ENCODE data around the gene KRTAP5-5.
"Not testable (repeated sequence)": the region's sequence is repeated elsewhere in the genome, so short reads cannot be mapped to it uniquely, and the experiment has no call there.

DNA sequence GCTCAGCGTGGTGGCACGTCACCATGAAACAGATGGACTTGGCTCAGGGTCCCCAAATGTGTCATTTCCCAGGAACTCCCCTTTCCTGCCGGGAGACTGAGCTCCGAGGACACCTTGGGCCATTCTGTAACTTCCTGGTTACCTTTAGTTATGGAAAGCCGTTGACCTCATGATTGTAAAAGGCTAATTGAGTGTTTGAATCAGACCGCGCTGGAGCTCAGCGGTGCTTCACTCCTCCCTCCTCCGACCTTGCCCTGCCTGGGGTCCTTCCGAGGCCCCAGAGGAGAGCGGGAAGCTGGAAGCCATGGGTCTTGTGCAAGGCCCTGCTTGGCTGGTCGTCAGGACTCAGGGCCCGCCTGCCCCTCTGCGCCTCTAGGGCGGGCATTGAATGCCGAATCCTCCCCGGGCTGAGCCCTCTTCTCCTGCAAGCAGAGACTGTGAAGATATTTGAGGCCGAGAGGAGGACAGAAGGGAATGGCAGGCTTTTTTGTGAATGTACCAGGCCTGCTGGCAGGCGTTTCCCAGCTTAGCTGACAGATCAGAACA lies 32.9 kb upstream of the KRTAP5-5 start:
- TF ChIP-seq, protein P1, sequence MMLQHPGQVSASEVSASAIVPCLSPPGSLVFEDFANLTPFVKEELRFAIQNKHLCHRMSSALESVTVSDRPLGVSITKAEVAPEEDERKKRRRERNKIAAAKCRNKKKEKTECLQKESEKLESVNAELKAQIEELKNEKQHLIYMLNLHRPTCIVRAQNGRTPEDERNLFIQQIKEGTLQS (IDR thresholded peaks at IDR 0.05): not testable (repeated sequence)
- not testable (repeated sequence) for TF ChIP-seq TAF1 (conservative IDR thresholded peaks at IDR 0.05); SP1 (IDR thresholded peaks at IDR 0.05); GABPA (IDR thresholded peaks at IDR 0.05 in 1 of 2, conservative IDR thresholded peaks at IDR 0.05 in 1 of 2); RXRA (IDR thresholded peaks at IDR 0.05); HNF4A (conservative IDR thresholded peaks at IDR 0.05); EGR1 (IDR thresholded peaks at IDR 0.05; ENCODE audit: low read depth in 2 of 2); RAD21 (IDR thresholded peaks at IDR 0.05)
- TF ChIP-seq, protein P2, sequence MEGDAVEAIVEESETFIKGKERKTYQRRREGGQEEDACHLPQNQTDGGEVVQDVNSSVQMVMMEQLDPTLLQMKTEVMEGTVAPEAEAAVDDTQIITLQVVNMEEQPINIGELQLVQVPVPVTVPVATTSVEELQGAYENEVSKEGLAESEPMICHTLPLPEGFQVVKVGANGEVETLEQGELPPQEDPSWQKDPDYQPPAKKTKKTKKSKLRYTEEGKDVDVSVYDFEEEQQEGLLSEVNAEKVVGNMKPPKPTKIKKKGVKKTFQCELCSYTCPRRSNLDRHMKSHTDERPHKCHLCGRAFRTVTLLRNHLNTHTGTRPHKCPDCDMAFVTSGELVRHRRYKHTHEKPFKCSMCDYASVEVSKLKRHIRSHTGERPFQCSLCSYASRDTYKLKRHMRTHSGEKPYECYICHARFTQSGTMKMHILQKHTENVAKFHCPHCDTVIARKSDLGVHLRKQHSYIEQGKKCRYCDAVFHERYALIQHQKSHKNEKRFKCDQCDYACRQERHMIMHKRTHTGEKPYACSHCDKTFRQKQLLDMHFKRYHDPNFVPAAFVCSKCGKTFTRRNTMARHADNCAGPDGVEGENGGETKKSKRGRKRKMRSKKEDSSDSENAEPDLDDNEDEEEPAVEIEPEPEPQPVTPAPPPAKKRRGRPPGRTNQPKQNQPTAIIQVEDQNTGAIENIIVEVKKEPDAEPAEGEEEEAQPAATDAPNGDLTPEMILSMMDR (IDR thresholded peaks at IDR 0.05; ENCODE audit: low read depth, low read length, missing input control): not testable (repeated sequence)
- TF ChIP-seq, protein P3, sequence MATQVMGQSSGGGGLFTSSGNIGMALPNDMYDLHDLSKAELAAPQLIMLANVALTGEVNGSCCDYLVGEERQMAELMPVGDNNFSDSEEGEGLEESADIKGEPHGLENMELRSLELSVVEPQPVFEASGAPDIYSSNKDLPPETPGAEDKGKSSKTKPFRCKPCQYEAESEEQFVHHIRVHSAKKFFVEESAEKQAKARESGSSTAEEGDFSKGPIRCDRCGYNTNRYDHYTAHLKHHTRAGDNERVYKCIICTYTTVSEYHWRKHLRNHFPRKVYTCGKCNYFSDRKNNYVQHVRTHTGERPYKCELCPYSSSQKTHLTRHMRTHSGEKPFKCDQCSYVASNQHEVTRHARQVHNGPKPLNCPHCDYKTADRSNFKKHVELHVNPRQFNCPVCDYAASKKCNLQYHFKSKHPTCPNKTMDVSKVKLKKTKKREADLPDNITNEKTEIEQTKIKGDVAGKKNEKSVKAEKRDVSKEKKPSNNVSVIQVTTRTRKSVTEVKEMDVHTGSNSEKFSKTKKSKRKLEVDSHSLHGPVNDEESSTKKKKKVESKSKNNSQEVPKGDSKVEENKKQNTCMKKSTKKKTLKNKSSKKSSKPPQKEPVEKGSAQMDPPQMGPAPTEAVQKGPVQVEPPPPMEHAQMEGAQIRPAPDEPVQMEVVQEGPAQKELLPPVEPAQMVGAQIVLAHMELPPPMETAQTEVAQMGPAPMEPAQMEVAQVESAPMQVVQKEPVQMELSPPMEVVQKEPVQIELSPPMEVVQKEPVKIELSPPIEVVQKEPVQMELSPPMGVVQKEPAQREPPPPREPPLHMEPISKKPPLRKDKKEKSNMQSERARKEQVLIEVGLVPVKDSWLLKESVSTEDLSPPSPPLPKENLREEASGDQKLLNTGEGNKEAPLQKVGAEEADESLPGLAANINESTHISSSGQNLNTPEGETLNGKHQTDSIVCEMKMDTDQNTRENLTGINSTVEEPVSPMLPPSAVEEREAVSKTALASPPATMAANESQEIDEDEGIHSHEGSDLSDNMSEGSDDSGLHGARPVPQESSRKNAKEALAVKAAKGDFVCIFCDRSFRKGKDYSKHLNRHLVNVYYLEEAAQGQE (IDR thresholded peaks at IDR 0.05): not testable (repeated sequence)
